ENCODE data around the gene GATAD2A.

GRCh38 chr19:19459707-19460251, 54.3 kb downstream of the GATAD2A start:
- no peak for TF ChIP-seq TAF1 (IDR thresholded peaks at IDR 0.05; ENCODE audit: borderline replicate concordance, insufficient read depth, low read length)
- 0 out of 2 replicates have a peak, but pooled peaks have one; percentile 10 for TF ChIP-seq POLR2AphosphoS5 (IDR thresholded peaks at IDR 0.05; ENCODE audit: low read depth, low read length)
- no peak; a peak in 1 of 4 replicates for TF ChIP-seq REST (IDR thresholded peaks at IDR 0.05; ENCODE audit: insufficient read depth in 1 of 2, low read depth in 2 of 2, low read length in 2 of 2)
- TF ChIP-seq SIN3A (IDR thresholded peaks at IDR 0.05; ENCODE audit: borderline replicate concordance, insufficient read depth, low read length): no peak
